Activated T-helper 1 cell treated with anti-CD3 and anti-CD28 coated beads, Interleukin-2, amount 50 U/mL, for 16 hours (primary cell): Measurements from ENCODE around the gene SCAMP1.
"Not testable (repeated sequence)": the region's sequence is repeated elsewhere in the genome, so short reads cannot be mapped to it uniquely, and the experiment has no call there.

Experiments used
- DNase-seq, 2 donors: peaks; one replicate each; pipeline ENCODE4 v3.0.0-alpha.2; 2020; ENCODE audit warnings: low read depth in 1 of 2, low spot score in 1 of 2

SCAMP1 gene, protein sequence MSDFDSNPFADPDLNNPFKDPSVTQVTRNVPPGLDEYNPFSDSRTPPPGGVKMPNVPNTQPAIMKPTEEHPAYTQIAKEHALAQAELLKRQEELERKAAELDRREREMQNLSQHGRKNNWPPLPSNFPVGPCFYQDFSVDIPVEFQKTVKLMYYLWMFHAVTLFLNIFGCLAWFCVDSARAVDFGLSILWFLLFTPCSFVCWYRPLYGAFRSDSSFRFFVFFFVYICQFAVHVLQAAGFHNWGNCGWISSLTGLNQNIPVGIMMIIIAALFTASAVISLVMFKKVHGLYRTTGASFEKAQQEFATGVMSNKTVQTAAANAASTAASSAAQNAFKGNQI

GRCh38 chr5:78359831-78360673, at the start of gene SCAMP1:
Gene SCAMP1, plus strand, starts transcription at chr5:78360617. Its CDS starts 55 bp downstream, at chr5:78360672.
- DNase-seq, result peak; percentile 83 to 86

DNA sequence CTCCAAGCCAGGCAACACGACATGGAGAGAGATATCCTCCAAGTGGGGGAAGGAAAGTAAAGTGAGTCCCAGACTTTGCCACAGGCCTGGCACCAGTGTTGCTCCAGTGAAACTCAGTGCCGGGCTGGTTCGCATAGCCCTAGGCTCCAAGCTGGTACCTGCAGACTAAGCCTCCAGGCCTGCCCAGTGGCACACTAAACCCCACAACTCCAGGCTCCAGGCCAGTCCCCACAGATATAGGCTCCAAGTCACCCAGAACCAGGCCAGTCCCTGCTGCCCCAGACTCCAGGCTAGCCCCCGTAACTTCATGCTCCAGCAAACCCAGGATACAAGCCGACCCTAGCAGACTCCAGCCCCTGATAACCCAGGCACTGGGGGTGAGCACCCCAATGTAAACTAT, 42.9 kb upstream of the SCAMP1 start:
- DNase-seq, result no peak

- no peak for DNase-seq
Measured at GRCh38 chr5:78318337-78318736, 42.1 kb upstream of the SCAMP1 start.

- DNase-seq, result no peak
Measured at GRCh38 chr5:78320401-78320800, 40.0 kb upstream of the SCAMP1 start.

DNA sequence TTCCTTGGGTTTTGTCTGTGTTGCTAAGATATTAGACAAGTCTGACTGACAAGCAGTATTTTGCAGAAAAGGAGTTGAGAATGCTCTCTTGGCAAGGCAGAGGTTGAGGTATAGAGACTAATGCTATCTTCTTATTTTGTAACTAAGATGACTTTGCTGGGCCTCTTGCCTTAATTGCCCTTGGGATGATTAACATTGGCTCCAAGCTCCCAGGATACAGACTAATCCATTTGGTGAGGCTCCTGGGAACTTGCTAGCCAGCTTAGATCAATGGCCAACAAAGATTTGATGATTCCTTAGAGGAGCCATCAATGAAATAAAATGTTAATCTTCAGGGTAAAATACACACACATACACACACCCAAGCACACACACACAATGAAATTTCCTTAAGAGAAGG, 37.2 kb upstream of the SCAMP1 start:
- no peak for DNase-seq

- DNase-seq, result no peak
Measured at GRCh38 chr5:78326930-78327329, 33.5 kb upstream of the SCAMP1 start.

DNA sequence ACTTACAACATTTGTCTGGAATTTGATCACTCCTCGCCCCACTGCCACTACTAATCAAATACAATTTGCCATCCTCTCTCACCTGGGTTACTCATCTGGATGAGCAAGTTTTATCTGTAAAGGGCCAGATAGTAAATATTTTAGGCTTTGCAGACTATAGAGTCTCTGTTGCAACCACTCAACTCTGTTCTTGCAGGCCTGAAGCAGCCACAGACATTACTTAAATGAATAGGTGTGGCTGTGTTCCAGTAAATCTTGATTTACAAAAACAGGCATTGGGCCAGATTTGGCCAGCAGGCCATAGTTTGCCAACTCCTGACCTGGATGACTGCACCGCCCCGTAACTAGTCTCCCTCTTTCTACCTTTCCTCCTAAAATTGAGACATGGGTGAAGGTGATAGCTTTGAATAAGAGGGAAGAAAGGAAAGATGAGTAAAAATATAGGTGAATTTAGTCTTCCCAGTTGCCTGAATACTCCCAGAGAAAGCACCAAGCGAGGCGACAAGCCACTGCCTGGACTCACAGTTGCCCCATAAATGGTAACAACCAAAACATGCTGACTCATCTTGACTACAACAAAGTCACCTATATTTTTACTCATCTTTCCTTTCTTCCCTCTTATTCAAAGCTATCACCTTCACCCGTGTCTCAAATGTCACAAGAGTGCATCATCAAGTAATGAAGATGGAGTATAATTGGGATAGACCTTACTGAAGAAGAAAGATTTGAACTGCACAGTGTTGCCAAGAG, 32.5 kb upstream of the SCAMP1 start:
- DNase-seq, result no peak

- DNase-seq, result no peak
Measured at GRCh38 chr5:78328585-78329173, 31.7 kb upstream of the SCAMP1 start.

DNA sequence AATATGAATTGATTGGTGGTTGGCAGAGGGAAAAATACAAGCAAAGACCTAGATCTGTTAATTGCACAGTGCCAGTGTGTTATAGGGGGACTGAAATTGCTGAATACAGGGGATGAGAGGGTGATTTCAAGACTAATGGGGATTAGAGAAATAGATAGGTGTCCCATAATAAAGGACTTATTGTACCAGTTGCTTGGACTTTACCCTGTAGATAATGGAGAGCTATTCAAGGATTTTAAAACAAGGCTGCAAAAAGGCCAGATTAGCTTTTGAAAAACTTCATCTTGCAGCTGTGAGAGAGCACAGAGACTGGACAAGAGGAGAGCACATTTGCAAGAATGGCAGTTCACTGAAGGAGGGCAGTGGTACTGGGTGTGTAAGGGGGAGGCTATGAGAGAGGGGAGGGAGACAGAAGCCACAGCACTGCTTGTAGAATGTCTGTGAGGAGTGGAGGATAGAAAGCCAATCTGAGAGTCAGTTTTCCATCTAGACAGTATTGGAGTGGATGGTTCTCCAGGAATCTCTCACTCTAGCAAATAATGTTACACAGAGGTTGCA, 28.8 kb upstream of the SCAMP1 start:
- no peak for DNase-seq

DNA sequence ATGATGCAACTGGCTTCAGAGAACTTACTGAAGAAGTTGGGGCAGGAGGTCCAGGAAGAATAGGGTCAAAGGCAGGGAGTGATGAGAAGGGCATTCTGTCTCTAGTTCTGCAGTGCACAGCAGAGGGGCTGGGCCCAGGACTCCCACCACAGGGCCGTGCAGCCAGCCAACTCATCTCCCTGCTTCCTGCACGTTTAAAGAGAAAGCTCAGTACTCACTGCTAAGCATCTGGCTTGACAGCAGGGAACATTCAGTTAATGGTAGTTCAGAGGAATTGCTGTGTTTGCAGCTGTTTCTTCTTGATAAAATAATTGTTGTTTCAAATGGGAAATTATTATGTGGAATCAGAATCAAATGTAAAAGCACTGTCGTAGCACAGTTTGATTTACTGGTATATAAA, 25.6 kb upstream of the SCAMP1 start:
- no peak for DNase-seq

GRCh38 chr5:78335976-78336375, 24.4 kb upstream of the SCAMP1 start:
- DNase-seq, result no peak

DNA sequence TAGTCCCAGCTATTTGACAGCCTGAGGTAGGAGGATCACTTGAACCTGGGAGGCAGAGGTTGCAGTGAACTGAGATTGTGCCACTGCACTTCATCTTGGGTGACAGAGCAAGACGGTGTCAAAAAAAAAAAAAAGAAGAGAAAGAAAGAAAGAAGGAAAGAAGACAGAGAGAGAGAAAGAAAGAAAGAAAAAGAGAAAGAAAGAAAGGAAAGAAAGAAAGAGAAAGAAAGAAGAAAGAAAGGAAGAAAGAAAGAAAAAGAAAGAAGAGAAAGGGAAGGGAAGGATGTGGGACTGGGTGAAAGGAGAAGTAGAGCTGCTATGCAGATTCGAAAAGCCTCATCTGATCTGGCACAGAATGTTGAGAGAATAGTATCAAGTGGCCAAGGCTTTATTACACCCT, 23.7 kb upstream of the SCAMP1 start:
- no peak for DNase-seq

DNA sequence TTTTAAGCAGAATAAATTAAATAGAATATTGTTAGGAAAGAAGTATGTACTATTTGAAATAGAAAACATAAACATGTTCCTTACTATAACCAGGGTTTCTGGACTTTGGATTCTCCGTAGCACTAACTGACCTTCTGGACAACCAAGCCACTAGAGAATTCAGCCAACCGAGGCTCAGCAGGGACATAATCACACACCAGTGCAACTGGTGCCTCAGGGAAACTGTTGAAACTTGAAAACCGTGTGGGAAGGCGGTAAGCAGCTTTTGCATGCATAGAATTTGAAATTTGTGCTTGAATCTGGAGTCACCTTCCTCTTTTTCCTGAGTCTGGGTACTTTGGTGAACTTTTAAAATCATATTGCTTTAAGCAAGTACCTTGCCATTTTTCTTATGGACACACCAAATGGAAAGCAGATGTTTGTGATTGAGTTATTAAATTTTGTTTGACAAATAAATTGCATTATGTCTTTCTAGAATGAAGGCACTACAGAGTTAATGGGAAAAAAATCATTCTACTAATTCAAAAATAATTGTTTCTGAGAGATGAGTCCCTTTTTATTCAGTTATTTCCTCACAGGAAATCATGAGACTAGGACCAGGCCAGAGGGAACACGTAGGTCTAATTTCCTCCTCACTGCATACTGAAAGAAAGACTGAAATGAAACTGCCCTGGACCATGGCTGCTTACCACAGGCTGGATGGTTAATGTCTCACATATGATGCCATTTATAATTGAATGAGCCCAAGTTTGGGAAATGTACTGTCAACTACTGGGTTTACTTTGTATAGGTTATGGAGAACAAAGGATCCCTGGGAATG, 20.6 kb upstream of the SCAMP1 start:
- DNase-seq, result no peak

- DNase-seq, result no peak
Measured at GRCh38 chr5:78341440-78341839, 19.0 kb upstream of the SCAMP1 start.

GRCh38 chr5:78345485-78345884, 14.9 kb upstream of the SCAMP1 start:
- DNase-seq, result no peak

- no peak for DNase-seq
Measured at GRCh38 chr5:78353520-78353919, 6.9 kb upstream of the SCAMP1 start.

DNA sequence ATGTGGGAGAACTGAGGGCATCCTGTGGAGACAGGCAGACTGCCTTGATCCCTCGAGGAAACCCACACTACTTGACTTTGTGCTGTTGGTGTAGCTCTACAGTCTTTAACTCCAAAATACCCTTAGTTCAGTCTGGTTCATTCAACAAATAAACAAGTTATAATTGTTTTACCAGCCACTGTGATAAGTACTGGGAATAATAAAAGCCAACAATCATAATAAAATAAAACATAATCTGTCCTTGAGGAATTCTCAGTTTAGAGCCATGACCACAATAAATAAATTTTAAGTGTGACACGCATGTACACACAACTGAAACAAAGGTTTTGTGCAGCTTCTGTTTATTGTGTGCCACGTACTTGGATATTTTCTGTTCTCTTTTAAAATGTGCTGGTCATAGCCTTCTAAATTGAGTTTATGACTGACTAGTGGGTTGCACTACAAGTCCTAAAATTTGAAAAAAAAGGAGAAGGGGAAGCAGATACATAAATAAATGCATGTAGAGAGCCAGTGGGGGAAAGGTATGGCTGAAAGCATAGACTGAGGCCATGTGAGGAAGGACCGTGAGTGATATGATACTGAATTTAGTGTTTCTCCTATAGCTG, 6.2 kb upstream of the SCAMP1 start:
- no peak for DNase-seq

- no peak for DNase-seq
Measured at GRCh38 chr5:78355561-78355960, 4.9 kb upstream of the SCAMP1 start.

DNA sequence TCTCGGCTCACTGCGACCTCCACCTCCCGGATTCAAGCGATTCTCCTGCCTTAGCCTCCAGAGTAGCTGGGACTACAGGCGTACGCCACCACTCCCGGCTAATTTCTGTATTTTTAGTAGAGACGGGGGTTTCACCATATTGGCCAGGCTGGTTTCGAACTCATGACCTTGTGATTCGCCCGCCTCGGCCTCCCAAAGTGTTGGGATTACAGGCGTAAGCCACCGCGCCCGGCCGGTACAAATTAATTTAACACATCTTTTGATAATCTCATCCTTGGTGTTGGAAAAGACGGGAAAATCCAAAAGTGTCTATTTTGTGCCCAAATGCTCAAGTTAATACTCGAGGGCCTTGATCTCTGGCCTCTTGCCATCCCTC, 974 bp upstream of the SCAMP1 start:
- DNase-seq, result not testable (repeated sequence)

DNA sequence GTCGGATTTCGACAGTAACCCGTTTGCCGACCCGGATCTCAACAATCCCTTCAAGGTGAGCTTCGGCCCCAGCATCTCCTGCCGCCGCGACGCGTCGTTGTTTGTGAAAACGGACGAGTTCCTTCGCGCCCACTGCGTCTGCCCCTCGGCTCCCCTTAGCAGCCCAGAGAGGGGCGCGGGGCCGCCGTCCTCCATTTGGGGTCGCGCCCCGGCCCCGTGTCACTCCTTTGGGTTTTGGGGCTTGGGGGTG, 182 bp downstream of the SCAMP1 start:
- DNase-seq, result no peak
